RPMI7951 (cell line): ENCODE data around the gene SPATA31E1. TPM values are rescaled to one million over a fixed set of nuclear protein-coding genes. Genes with fewer than 3 reads are reported as not detected.
"Not testable (repeated sequence)": the region's sequence is repeated elsewhere in the genome, so short reads cannot be mapped to it uniquely, and the experiment has no call there.

Experiments used
- DNase-seq: peaks from one replicate; pipeline ENCODE4 v3.0.0-alpha.2; 2012; ENCODE audit warnings: low read depth
- total RNA-seq: library from RNA; depleted of rRNA; stranded (reverse); fragments of >200 nt; shearing (Covaris generic); gene quantifications from 2 replicates; pipeline ENCODE4 v1.2.3, GENCODE V29; 2014; rRNA removed

Gene SPATA31E1
- total RNA-seq, 1 experiment from 2014 or later: not detected

GRCh38 chr9:87934444-87934843 is 51.8 kb downstream of the SPATA31E1 start:
- DNase-seq: not testable (repeated sequence)

GRCh38 chr9:87937352-87937751 is 54.7 kb downstream of the SPATA31E1 start:
- DNase-seq: not testable (repeated sequence)

GRCh38 chr9:87937918-87938317 is 55.2 kb downstream of the SPATA31E1 start:
- not testable (repeated sequence) for DNase-seq

- DNase-seq: not testable (repeated sequence)
Measured at GRCh38 chr9:87938336-87938735, 55.7 kb downstream of the SPATA31E1 start.

Other genes with a start within 250 kb of the SPATA31E1 start
- gene CTSL, start 156.8 kb upstream of the SPATA31E1 start, total RNA-seq: 168 and 169 TPM in 2 replicates
- gene SPATA31C1, start 35.1 kb downstream of the SPATA31E1 start, total RNA-seq: not detected in 2 replicates
- gene CDK20, start 91.7 kb downstream of the SPATA31E1 start, total RNA-seq: 3.7 and 5.6 TPM in 2 replicates